Measurements from ENCODE around the gene GLRX2. TPM values are rescaled to one million over a fixed set of nuclear protein-coding genes. Genes with fewer than 3 reads are reported as not detected.

Gene GLRX2
- 3.8 and 5.0 TPM in 2 replicates for total RNA-seq

GRCh38 chr1:193104907-193105820 lies at the start of gene GLRX2:
GLRX2 (minus strand) TSS chr1:193105414; CDS start chr1:193105382, 32 bp downstream.

GRCh38 chr1:193121616-193122593 lies 16.7 kb upstream of the GLRX2 start, which contains the start of gene CDC73:
CDC73 (plus strand) TSS chr1:193122031; CDS start chr1:193122201, 170 bp downstream.

GRCh38 chr1:193059282-193060114 lies 45.7 kb downstream of the GLRX2 start, which contains the start of the genes RO60 and UCHL5:
RO60 (plus strand) TSS chr1:193059612; CDS start chr1:193069055, 9,443 bp downstream.
UCHL5 (minus strand) TSS chr1:193059360; CDS start chr1:193059260, 100 bp downstream.

Other genes starting within 250 kb of the GLRX2 start
- gene UCHL5, start 46.1 kb downstream of the GLRX2 start, total RNA-seq, result 16.1 and 17.0 TPM in 2 replicates
- gene RO60, start 45.8 kb downstream of the GLRX2 start, total RNA-seq, result 160 and 192 TPM in 2 replicates
- 16.0 and 16.7 TPM in 2 replicates for gene CDC73, start 16.6 kb upstream of the GLRX2 start, total RNA-seq
- 0.34 and 2.2 TPM in 2 replicates for gene B3GALT2, start 81.2 kb upstream of the GLRX2 start, total RNA-seq

Data from dermis lymphatic vessel endothelial cell (primary cell).